ENCODE data around the gene SAMMSON. TPM values are rescaled to one million over a fixed set of nuclear protein-coding genes. Genes with fewer than 3 reads are reported as not detected.

The SAMMSON gene
- total and polyA plus RNA-seq, 2 of the 4 experiments (the other 2 are of a cell fraction) = not detected

DNA sequence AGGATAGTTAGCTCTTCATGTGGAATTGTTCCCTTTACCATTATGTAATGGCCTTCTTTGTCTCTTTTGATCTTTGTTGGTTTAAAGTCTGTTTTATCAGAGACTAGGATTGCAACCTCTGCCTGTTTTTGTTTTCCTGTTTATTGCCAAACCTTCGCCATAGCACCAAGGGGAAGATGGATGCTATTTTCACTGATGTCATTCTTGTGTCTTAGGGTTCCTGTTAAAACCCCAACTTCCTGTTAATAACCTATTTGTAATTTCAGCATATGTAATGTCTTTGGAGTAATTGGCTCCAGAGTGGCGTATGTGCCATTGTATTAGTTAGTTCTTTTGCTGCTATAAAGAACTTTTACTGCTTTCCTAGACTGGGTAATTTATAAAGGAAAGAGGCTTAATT is 10.8 kb downstream of the SAMMSON start:
- Histone ChIP-seq H4K91ac (ENCODE audit: insufficient read depth, low read depth, low read length) (no peak overlapping the region), H2BK20ac (ENCODE audit: low read depth, low read length) (no peak overlapping the region), H2BK5ac (ENCODE audit: low read depth, low read length, poor library complexity, severe bottlenecking) (no peak overlapping the region), H2BK15ac (ENCODE audit: low read depth, low read length) (no peak overlapping the region), H3K4me2 (ENCODE audit: low read depth, low read length) (no peak overlapping the region), H2AK9ac (replicated peaks; ENCODE audit: low read depth, low read length, poor library complexity) (no peak overlapping the region), H3K79me1 (ENCODE audit: low read depth in 1 of 2, low read length in 2 of 2) (no peaks in the 10 kb centered on the region), H4K20me1 (ENCODE audit: insufficient read depth, low read length) (no peaks in the 10 kb centered on the region), H3K27me3 (ENCODE audit: control insufficient read depth, insufficient read depth, low read length) (no peaks in the 10 kb centered on the region), H3K4me1 (ENCODE audit: control insufficient read depth, insufficient read depth, low read length) (peaks cover 2% of the 10 kb centered on the region; the same call in 1 of the 2 replicates), H3K9me1 (ENCODE audit: insufficient read depth, low read length) (no peaks in the 10 kb centered on the region), H3K4ac (ENCODE audit: low read depth, low read length) (no peak overlapping the region), H2BK120ac (ENCODE audit: low read depth, low read length) (no peak overlapping the region), H4K5ac (ENCODE audit: low read depth, low read length) (no peak overlapping the region), H3K14ac (replicated peaks; ENCODE audit: low read depth, low read length) (no peak overlapping the region), H3K18ac (ENCODE audit: low read depth, low read length) (no peak overlapping the region), H3K23ac (ENCODE audit: low read depth, low read length) (no peak overlapping the region), H2AFZ (replicated peaks; ENCODE audit: low read length, poor library complexity) (no peak overlapping the region), H3K9ac (ENCODE audit: low read depth, low read length) (no peak overlapping the region), H3K56ac (ENCODE audit: extremely low read depth, insufficient read depth, low read length) (no peak overlapping the region), H2AK5ac (ENCODE audit: low read depth, low read length) (no peak overlapping the region), H3K9me3 (ENCODE audit: control insufficient read depth, insufficient read depth, low read length) (no peaks in the 10 kb centered on the region), H3K36me3 (ENCODE audit: control insufficient read depth, insufficient read depth, low read length) (no peaks in the 10 kb centered on the region), H3K27ac (ENCODE audit: insufficient read depth, low read length) (no peak overlapping the region), H4K8ac (ENCODE audit: low read depth in 2 of 2, low read length in 2 of 2) (no peak overlapping the region), H3K4me3 (ENCODE audit: insufficient read depth, low read depth, low read length) (no peak overlapping the region)
- ATAC-seq (ENCODE audit: low read depth) = no peak
- dilution Hi-C loops (cut with HindIII; ENCODE audit: low sequenced_read_pairs, unreplicated experiment) (no loop called here), in situ Hi-C loops (cut with MboI; ENCODE audit: low sequenced_read_pairs) (no loop called here), intact Hi-C loops (cut with micrococcal nuclease) (no loop called here)
- WGBS, 2 experiments (ENCODE audit: extremely low coverage in 2 of 2, insufficient read length in 1 of 2) = no CpG with 5 or more reads among the region's 2 CpGs
- TF ChIP-seq, protein P1, sequence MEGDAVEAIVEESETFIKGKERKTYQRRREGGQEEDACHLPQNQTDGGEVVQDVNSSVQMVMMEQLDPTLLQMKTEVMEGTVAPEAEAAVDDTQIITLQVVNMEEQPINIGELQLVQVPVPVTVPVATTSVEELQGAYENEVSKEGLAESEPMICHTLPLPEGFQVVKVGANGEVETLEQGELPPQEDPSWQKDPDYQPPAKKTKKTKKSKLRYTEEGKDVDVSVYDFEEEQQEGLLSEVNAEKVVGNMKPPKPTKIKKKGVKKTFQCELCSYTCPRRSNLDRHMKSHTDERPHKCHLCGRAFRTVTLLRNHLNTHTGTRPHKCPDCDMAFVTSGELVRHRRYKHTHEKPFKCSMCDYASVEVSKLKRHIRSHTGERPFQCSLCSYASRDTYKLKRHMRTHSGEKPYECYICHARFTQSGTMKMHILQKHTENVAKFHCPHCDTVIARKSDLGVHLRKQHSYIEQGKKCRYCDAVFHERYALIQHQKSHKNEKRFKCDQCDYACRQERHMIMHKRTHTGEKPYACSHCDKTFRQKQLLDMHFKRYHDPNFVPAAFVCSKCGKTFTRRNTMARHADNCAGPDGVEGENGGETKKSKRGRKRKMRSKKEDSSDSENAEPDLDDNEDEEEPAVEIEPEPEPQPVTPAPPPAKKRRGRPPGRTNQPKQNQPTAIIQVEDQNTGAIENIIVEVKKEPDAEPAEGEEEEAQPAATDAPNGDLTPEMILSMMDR (conservative IDR thresholded peaks at IDR 0.05; ENCODE audit: low read depth, low read length) = no peak
- TF ChIP-seq NFE2L2 (IDR thresholded peaks at IDR 0.05; ENCODE audit: low read depth, low read length) = no peak
- TF ChIP-seq, protein P2, sequence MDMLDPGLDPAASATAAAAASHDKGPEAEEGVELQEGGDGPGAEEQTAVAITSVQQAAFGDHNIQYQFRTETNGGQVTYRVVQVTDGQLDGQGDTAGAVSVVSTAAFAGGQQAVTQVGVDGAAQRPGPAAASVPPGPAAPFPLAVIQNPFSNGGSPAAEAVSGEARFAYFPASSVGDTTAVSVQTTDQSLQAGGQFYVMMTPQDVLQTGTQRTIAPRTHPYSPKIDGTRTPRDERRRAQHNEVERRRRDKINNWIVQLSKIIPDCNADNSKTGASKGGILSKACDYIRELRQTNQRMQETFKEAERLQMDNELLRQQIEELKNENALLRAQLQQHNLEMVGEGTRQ (IDR thresholded peaks at IDR 0.05; ENCODE audit: low read depth, low read length) = no peak
- TF ChIP-seq RFX5 (IDR thresholded peaks at IDR 0.05; ENCODE audit: low read depth, low read length) = no peak
- no peak for DNase-seq
- ChIA-PET CTCF (no interaction called here), POLR2A (ENCODE audit: unreplicated experiment) (no interaction called here)
- BruUV-seq (replicated peaks) = no TSS peak
